K562 (cell line): ENCODE measurements around the gene TNFRSF11A. TPM values are rescaled to one million over a fixed set of nuclear protein-coding genes. Genes with fewer than 3 reads are reported as not detected.

Experiments used
- ATAC-seq: fragments of 200-7000 bp; cut with Tn5 transposase; 3 replicates; pipeline ENCODE4 v1.9.1; 2020; ENCODE audit warnings: moderate library complexity
- BruUV-seq: library from RNA; stranded (reverse); fragments of 400-500 nt; replicated peaks from 2 replicates; lab custom pipeline; 2021; lab: Mats Ljungman, UMichigan
- CTCF ChIA-PET: fragments of 300-600 bp; formaldehyde crosslinking; extraction: SDS; loops from one replicate; lab custom pipeline; 2021; ENCODE audit warnings: low intra/inter-chr PET ratio; lab: Yijun Ruan, JAX
- POLR2A ChIA-PET: fragments of 300-600, 350-650 bp; sonication (Branson Sonifier 250); formaldehyde crosslinking; extraction: SDS; loops from one replicate; lab custom pipeline; 2021; ENCODE audit warnings: antibody characterized with exemption, inconsistent platforms; lab: Yijun Ruan, JAX
- DNase-seq, 4 experiments: peaks; one replicate each; pipeline versions ENCODE4 v3.0.0 to v3.0.0-alpha.2; 2011 to 2018; ENCODE audit warnings: low spot score in 3 of 4, mixed read lengths in 3 of 4; ENCODE audit errors: extremely low read depth in 1 of 4
- FAIRE-seq: peaks from 2 replicates; lab custom pipeline; 2011; peaks lifted over from hg19 to GRCh38; lab: Jason Lieb, UNC
- H2AFZ ChIP-seq: 2 replicates; pipeline ENCODE4 v1.6.0; 2011; ENCODE audit warnings: low read depth, low read length, control low read depth, inconsistent platforms
- H3K27ac ChIP-seq: fragments of 200-600 bp; 3 replicates; pipeline ENCODE4 v1.8.0; 2011; ENCODE audit warnings: low read depth, mild to moderate bottlenecking, control low read depth, inconsistent platforms, low read length, moderate library complexity, mixed read lengths; ENCODE audit errors: extremely low read depth
- H3K27me3 ChIP-seq, 2 experiments: fragments of 300-600 bp in 1 of 2; 2 replicates in 1 of 2; 3 replicates in 1 of 2; pipeline versions ENCODE4 v1.6.0 to v1.8.0; 2011; ENCODE audit warnings: inconsistent platforms in 2 of 2, low read length in 2 of 2, mild to moderate bottlenecking in 1 of 2, mixed read lengths in 1 of 2, moderate library complexity in 1 of 2; ENCODE audit not compliant: control insufficient read depth in 2 of 2, insufficient read depth in 2 of 2
- H3K36me3 ChIP-seq: fragments of 300-600 bp; 3 replicates; pipeline ENCODE4 v1.8.0; 2011; ENCODE audit warnings: mild to moderate bottlenecking, low read length, inconsistent platforms; ENCODE audit not compliant: control insufficient read depth, insufficient read depth
- H3K4me1 ChIP-seq, 2 experiments: fragments of 200-600 bp in 1 of 2; replicated peaks in 1 of 2; 2 replicates in 1 of 2; 3 replicates in 1 of 2; pipeline versions ENCODE4 v1.5.1 to v1.8.0; 2011; ENCODE audit warnings: inconsistent platforms in 2 of 2, low read length in 2 of 2, mild to moderate bottlenecking in 1 of 2, mixed read lengths in 1 of 2, moderate library complexity in 1 of 2; ENCODE audit not compliant: control insufficient read depth in 2 of 2, insufficient read depth in 2 of 2
- H3K4me2 ChIP-seq: 2 replicates; pipeline ENCODE4 v1.6.1; 2011; ENCODE audit warnings: low read length, control low read depth, inconsistent platforms, mixed read lengths; ENCODE audit not compliant: insufficient read depth
- H3K4me3 ChIP-seq: fragments of 200-600 bp; sonication (generic), shearing (Covaris generic); 2 replicates; pipeline ENCODE4 v1.5.1; 2016; ENCODE audit warnings: control low read depth, inconsistent platforms
- H3K79me2 ChIP-seq: fragments of 200-600 bp; 3 replicates; pipeline ENCODE4 v1.8.0; 2011; ENCODE audit warnings: low read length, inconsistent platforms; ENCODE audit not compliant: control insufficient read depth, insufficient read depth
- H3K9ac ChIP-seq, 2 experiments: 2 replicates each; pipeline versions ENCODE4 v1.6.0 to v1.6.1; 2011; ENCODE audit warnings: low read depth in 2 of 2, low read length in 2 of 2, control low read depth in 1 of 2, inconsistent platforms in 1 of 2, mild to moderate bottlenecking in 1 of 2, mixed read lengths in 1 of 2; ENCODE audit not compliant: insufficient read depth in 1 of 2
- H3K9me1 ChIP-seq: one replicate; pipeline ENCODE4 v1.6.0; 2011; ENCODE audit warnings: inconsistent platforms, mild to moderate bottlenecking, low read length, moderate library complexity; ENCODE audit not compliant: control insufficient read depth, insufficient read depth
- H3K9me3 ChIP-seq: replicated peaks from 2 replicates; pipeline ENCODE4 v1.5.1; 2011; ENCODE audit warnings: low read depth, low read length, inconsistent platforms; ENCODE audit not compliant: control insufficient read depth, insufficient read depth
- H4K20me1 ChIP-seq: replicated peaks from 2 replicates; pipeline ENCODE4 v1.6.1; 2011; ENCODE audit warnings: low read length, inconsistent platforms, mixed read lengths; ENCODE audit not compliant: control insufficient read depth, insufficient read depth
- CHD2 ChIP-seq: IDR thresholded peaks from 2 replicates; pipeline ENCODE4 v1.6.1; 2011; ENCODE audit warnings: low read depth, low read length
- ELF4 ChIP-seq: fragments of 450-650 bp; formaldehyde crosslinking; IDR thresholded peaks from 2 replicates; pipeline ENCODE4 v1.4.0; 2022; ENCODE audit warnings: missing genetic modification characterization
- FOSL1 ChIP-seq: fragments of 200-800 bp; sonication (Bioruptor generic); conservative IDR thresholded peaks from 2 replicates; pipeline ENCODE4 v1.6.1; 2016; ENCODE audit warnings: missing genetic modification characterization, missing compliant biosample characterization
- HOMEZ ChIP-seq: fragments of 250-450 bp; sonication (Bioruptor Pico); IDR thresholded peaks from 2 replicates; pipeline ENCODE4 v1.4.0; 2020; ENCODE audit warnings: mild to moderate bottlenecking, moderate library complexity
- KLF13 ChIP-seq: fragments of 450-650 bp; IDR thresholded peaks from 2 replicates; pipeline ENCODE4 v1.6.1; 2016; ENCODE audit warnings: missing genetic modification characterization, low read depth, mild to moderate bottlenecking, missing compliant biosample characterization, moderate library complexity, borderline replicate concordance
- MTA2 ChIP-seq: fragments of 450-650 bp; IDR thresholded peaks from 2 replicates; pipeline ENCODE4 v1.6.1; 2016; ENCODE audit warnings: low read depth
- RAD51 ChIP-seq: fragments of 450-650 bp; IDR thresholded peaks from 2 replicates; pipeline ENCODE4 v1.7.1; 2016; ENCODE audit warnings: low read depth, mild to moderate bottlenecking, borderline replicate concordance
- SRSF1 ChIP-seq: fragments of 200-400 bp; formaldehyde crosslinking; IDR thresholded peaks from 2 replicates; pipeline ENCODE4 v1.6.1; 2017; ENCODE audit warnings: mild to moderate bottlenecking, low read depth, low read length, moderate library complexity
- ZBTB43 ChIP-seq: sonication (generic); formaldehyde crosslinking; IDR thresholded peaks from 2 replicates; pipeline ENCODE4 v1.8.0; 2023; ENCODE audit warnings: mild to moderate bottlenecking, missing genetic modification reagents
- WGBS: fragments of 100-300 bp; shearing (Covaris generic); methylation state at CpG from one replicate; pipeline ENCODE4 v1.1.6; 2016; ENCODE audit warnings: low coverage, mixed read lengths; ENCODE audit not compliant: insufficient coverage; ENCODE audit errors: missing lambda C conversion rate; 5-methylcytosine and 5-hydroxymethylcytosine counted together
- in situ Hi-C: fragments of 300-500 bp; cut with MboI; formaldehyde crosslinking; loops from 4 replicates; pipeline ENCODE4 v1.15.0; 2018; ENCODE audit warnings: inconsistent platforms, mixed read lengths
- intact Hi-C: fragments of 100-400 bp; cut with micrococcal nuclease; formaldehyde crosslinking; loops from 2 replicates; pipeline ENCODE4 v1.14.2; 2022
- polyA plus RNA-seq, 8 experiments: library from polyadenylated mRNA; depleted of rRNA in 4 of 8; stranded (reverse) in 5 of 8; unstranded in 3 of 8; fragments of >200 nt; fragmentation: Nextera tagmentation in 2 of 8; fragmentation: Illumina TruSeq in 1 of 8; extraction: Ambion mirVana in 2 of 8; extraction: Trizol in 1 of 8; gene quantifications; 2 replicates each; pipeline versions ENCODE4 v1.2.1 to v1.2.3, GENCODE V29; 2011 to 2014; ENCODE audit warnings: inconsistent platforms in 1 of 8, missing spikeins in 1 of 8
- total RNA-seq, 7 experiments: library from RNA; depleted of rRNA in 6 of 7; stranded (reverse); fragments of >200 nt in 6 of 7; fragmentation: Illumina TruSeq in 2 of 7; extraction: Trizol in 2 of 7; gene quantifications; 2 replicates each; pipeline versions ENCODE4 v1.2.1 to v1.2.3, GENCODE V29; 2011 to 2021; ENCODE audit warnings: low replicate concordance in 1 of 7
- TF ChIP-seq, protein P1 (sequence below): fragments of 450-650 bp; formaldehyde crosslinking; IDR thresholded peaks from 2 replicates; pipeline ENCODE4 v1.4.0; 2022; ENCODE audit warnings: missing genetic modification characterization

TNFRSF11A gene
- total and polyA plus RNA-seq, 9 of the 15 experiments (the other 6 are each of a cell fraction or from before 2014, with no cell fraction given) = 0.03 to 0.06 (median 0.04) TPM; not detected in 6

DNA sequence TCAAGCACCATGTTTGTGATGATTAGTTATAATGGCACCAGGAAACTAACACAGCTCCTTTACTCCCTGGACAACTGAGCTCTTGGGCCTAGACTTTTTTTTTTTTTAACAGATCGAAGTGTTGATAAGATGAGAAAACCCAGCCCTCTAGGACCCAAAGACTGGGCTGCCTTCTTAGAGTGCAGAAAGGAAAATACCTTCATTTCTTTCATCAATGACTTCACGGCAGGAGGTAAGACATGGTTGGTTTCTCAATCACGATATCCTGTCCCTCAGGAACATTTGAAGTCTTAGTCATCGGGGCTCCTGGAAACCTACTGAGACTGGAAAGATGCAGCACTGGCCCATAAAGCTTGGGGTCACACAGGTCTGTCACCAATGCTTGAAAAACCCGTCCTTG lies 84.7 kb downstream of the TNFRSF11A start:
- no peak for TF ChIP-seq RAD51
- TF ChIP-seq, all 486 proteins: peak for 0
- Histone ChIP-seq H2AFZ (no peak overlapping the region), H3K9me1 (no peaks in the 10 kb centered on the region), H3K79me2 (no peaks in the 10 kb centered on the region), H4K20me1 (no peaks in the 10 kb centered on the region), H3K36me3 (no peaks in the 10 kb centered on the region), H3K9ac (no peak overlapping the region), H3K4me1 (no peaks in the 10 kb centered on the region; a peak in 1 of 5 replicates), H3K27ac (no peak overlapping the region), H3K27me3 (no peaks in the 10 kb centered on the region), H3K4me3 (no peak overlapping the region), H3K9me3 (no peaks in the 10 kb centered on the region), H3K4me2 (no peak overlapping the region)
- BruUV-seq = no TSS peak
- ATAC-seq = no peak
- intact Hi-C loops (no loop called here), in situ Hi-C loops (no loop called here)
- CTCF ChIA-PET = no interaction called here
- no peak for FAIRE-seq
- POLR2A ChIA-PET = interaction anchor here (0.7 kb wide), 1 partner anchor 148 kb away, joined by 3 read pairs; no protein-coding TSS in a partner anchor
- WGBS = 7% methylated on average over 4 of the region's 5 CpGs
- DNase-seq = no peak

DNA sequence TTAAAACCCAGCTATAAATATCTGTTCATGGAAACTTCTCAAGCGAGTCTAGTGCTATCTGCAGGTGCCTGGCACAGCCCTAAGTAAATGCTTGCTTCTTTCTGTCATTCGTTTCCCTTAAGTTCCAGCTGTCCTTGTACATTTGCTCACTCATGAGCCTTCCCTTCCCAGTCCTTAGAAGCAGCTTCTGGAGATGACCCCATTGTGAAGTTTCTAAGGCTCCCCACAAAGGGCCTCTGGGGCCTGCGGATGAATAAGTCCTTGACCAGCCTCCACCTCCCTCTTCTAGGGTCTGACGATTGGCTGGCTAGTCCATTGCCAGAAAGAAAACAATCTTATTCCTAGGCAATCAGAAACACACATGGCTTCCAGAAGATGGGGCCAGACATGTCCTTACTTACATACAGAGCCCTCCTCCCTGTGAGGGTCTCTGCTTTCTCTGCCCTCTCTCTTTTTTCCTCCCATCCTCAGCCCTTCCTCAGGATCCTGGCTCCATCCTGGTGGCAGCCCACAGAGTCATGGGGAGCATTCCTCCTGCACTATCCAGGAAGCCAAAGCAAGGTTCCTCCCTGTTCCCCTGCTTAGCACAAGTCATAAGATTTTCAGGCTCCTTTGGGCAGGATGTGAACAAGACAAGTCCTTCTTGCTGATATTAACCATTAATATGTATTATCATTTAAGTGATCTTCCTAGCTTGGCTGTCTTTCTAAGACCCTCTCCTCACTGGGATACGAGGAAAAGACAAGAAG lies 87.3 kb downstream of the TNFRSF11A start:
- intact Hi-C loops (no loop called here), in situ Hi-C loops (no loop called here)
- no TSS peak for BruUV-seq

More for the DNA sequence above, 87.3 kb downstream of the TNFRSF11A start:
- no peak overlapping the region for H3K9ac ChIP-seq
- H3K9me3 ChIP-seq = no peaks in the 10 kb centered on the region
- no peak overlapping the region for H3K4me2 ChIP-seq
- no peaks in the 10 kb centered on the region for H3K27me3 ChIP-seq
- TF ChIP-seq HOMEZ = no peak
- no peak for TF ChIP-seq MTA2
- TF ChIP-seq ZBTB43 = no peak
- TF ChIP-seq, protein P1, sequence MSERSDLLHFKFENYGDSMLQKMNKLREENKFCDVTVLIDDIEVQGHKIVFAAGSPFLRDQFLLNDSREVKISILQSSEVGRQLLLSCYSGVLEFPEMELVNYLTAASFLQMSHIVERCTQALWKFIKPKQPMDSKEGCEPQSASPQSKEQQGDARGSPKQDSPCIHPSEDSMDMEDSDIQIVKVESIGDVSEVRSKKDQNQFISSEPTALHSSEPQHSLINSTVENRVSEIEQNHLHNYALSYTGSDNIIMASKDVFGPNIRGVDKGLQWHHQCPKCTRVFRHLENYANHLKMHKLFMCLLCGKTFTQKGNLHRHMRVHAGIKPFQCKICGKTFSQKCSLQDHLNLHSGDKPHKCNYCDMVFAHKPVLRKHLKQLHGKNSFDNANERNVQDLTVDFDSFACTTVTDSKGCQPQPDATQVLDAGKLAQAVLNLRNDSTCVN (CRISPR knock-in tag) = no peak
- TF ChIP-seq SRSF1 = no peak
- TF ChIP-seq KLF13 (tag) = no peak
- TF ChIP-seq CHD2 = no peak
- TF ChIP-seq ELF4 (CRISPR knock-in tag) = no peak
- TF ChIP-seq FOSL1 (tag) = no peak
- 16% methylated on average over 4 of the region's 5 CpGs for WGBS
- H3K4me3 ChIP-seq = no peak overlapping the region
- no peaks in the 10 kb centered on the region for H3K79me2 ChIP-seq
- DNase-seq (no peak), FAIRE-seq (no peak), ATAC-seq (no peak)
- H2AFZ ChIP-seq = no peak overlapping the region
- H3K9me1 ChIP-seq = no peaks in the 10 kb centered on the region
- no peaks in the 10 kb centered on the region for H4K20me1 ChIP-seq
- H3K36me3 ChIP-seq = no peaks in the 10 kb centered on the region
- no peak overlapping the region for H3K27ac ChIP-seq
- POLR2A ChIA-PET = no interaction called here
- CTCF ChIA-PET = no interaction called here
- H3K4me1 ChIP-seq = no peaks in the 10 kb centered on the region
